ENCODE results near the gene LECT2.
A peak's percentile ranks its signal among the peaks of the same experiment; 100 is the strongest.

LECT2 gene

DNA sequence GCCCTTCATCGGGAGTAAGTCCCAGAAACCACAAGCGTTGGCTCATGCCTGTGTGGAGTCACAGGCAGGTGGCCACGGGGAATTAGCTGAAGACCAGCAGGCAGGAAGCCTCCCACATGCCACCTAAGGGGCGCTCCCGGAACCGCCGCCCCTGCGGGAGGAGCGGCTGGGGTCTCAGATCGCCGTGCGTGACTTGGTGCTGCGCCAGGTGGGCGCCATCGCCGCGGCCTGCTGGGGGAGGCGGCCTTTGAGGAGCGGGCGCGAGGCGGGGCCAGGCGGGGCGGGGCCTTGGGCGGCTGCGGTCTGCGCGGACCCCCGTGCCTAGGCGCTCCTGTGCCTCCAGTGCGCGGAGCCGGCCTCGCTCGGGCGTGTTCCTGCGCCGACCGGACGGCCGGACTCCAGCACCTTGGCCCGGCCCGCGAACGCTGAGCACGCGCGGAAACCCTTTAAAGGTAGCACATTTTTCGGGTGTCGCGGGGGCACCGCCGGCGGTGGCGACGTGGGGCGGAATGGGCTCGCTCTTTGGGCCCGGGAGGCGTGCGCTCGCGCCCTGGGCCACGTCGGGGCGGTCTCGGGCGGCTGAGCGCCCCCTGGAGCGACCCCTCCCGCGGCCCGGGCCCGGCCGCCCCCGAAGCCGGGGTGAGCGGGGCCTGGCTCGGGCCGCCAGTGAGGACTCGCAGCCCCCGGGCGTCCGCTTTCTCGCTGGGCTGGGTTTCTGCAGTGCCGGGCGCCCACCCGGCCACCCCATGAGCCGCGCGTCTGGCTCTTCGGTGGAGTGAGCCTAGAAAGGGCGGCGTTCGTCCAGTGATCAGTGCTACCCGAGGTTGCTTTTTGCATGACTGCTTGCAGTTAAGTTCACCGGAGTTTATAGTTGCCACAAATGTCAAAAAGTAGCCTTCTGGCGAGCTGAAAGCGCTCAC lies 24.5 kb downstream of the LECT2 start:
- no peaks in the 10 kb centered on the region for H3K9me3 Mint-ChIP-seq
- peak; percentile 13 for ATAC-seq

DNA sequence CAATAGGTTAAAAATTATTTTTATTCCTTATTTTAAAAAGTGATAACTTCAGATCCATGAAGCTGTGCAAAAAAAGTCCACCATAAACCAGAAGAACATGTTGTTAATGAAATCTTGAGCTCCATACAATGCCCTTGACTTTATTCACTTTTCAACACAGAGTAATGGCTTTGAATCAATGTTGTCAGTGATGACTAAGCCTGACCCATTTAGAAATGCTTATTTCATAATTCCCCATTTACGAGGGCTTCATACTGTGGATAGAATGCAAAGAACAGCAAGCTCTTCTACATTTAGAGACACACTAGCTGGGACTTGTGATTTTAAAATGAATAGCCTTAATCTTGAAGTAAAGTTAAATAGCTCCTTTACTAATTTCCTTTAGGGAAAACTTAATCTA lies 33.4 kb downstream of the LECT2 start:
- Mint-ChIP-seq H3K4me3 (no peak overlapping the region), H3K27ac (no peak overlapping the region), H3K9me3 (no peaks in the 10 kb centered on the region), H3K36me3 (no peaks in the 10 kb centered on the region), H3K4me1 (peaks cover 14% of the 10 kb centered on the region)
- no peak for ATAC-seq
- no peak for DNase-seq (ENCODE audit: low spot score in 2 of 2)

More for the DNA sequence above, 24.5 kb downstream of the LECT2 start:
- H3K27ac Mint-ChIP-seq: no peak overlapping the region
- no peak for DNase-seq (ENCODE audit: low spot score in 2 of 2)
- H3K4me3 Mint-ChIP-seq: peak overlapping the region; percentile 11
- H3K4me1 Mint-ChIP-seq: no peaks in the 10 kb centered on the region
- H3K36me3 Mint-ChIP-seq: no peaks in the 10 kb centered on the region

- no peak for ATAC-seq
Measured at GRCh38 chr5:135920199-135920598, 34.6 kb downstream of the LECT2 start.

GRCh38 chr5:135916638-135917263 lies 38.0 kb downstream of the LECT2 start:
- ATAC-seq (peak; percentile 62), DNase-seq (ENCODE audit: low spot score in 2 of 2) (no peak)
- Mint-ChIP-seq H3K36me3 (no peaks in the 10 kb centered on the region), H3K4me1 (peaks cover 37% of the 10 kb centered on the region), H3K9me3 (no peaks in the 10 kb centered on the region), H3K27ac (peak overlapping the region; percentile 7), H3K4me3 (no peak overlapping the region)

More at GRCh38 chr5:135920199-135920598, 34.6 kb downstream of the LECT2 start:
- peaks cover 23% of the 10 kb centered on the region for H3K4me1 Mint-ChIP-seq
- H3K4me3 Mint-ChIP-seq: no peak overlapping the region
- no peaks in the 10 kb centered on the region for H3K9me3 Mint-ChIP-seq
- no peaks in the 10 kb centered on the region for H3K36me3 Mint-ChIP-seq
- no peak for DNase-seq (ENCODE audit: low spot score in 2 of 2)
- H3K27ac Mint-ChIP-seq: no peak overlapping the region

- H3K9me3 Mint-ChIP-seq: no peaks in the 10 kb centered on the region
- peaks cover 37% of the 10 kb centered on the region for H3K4me1 Mint-ChIP-seq
- no peaks in the 10 kb centered on the region for H3K36me3 Mint-ChIP-seq
- DNase-seq (ENCODE audit: low spot score in 2 of 2) (no peak), ATAC-seq (peak; percentile 57)
- H3K27ac Mint-ChIP-seq: no peak overlapping the region
- peak overlapping the region; percentile 12 for H3K4me3 Mint-ChIP-seq
Measured at GRCh38 chr5:135915466-135916001, 39.2 kb downstream of the LECT2 start.

GRCh38 chr5:135913713-135914626 lies 40.8 kb downstream of the LECT2 start:
- DNase-seq (ENCODE audit: low spot score in 2 of 2) (no peak), ATAC-seq (peak; percentile 84)
- H3K27ac Mint-ChIP-seq: no peak overlapping the region

GRCh38 chr5:135905144-135905543 lies 49.6 kb downstream of the LECT2 start:
- ATAC-seq: no peak
- Mint-ChIP-seq H3K36me3 (no peaks in the 10 kb centered on the region), H3K9me3 (no peaks in the 10 kb centered on the region), H3K27ac (no peak overlapping the region), H3K4me1 (no peaks in the 10 kb centered on the region), H3K4me3 (no peak overlapping the region)
- no peak for DNase-seq (ENCODE audit: low spot score in 2 of 2)

More at GRCh38 chr5:135913713-135914626, 40.8 kb downstream of the LECT2 start:
- peaks cover 37% of the 10 kb centered on the region for H3K4me1 Mint-ChIP-seq
- no peaks in the 10 kb centered on the region for H3K9me3 Mint-ChIP-seq
- no peaks in the 10 kb centered on the region for H3K36me3 Mint-ChIP-seq
- H3K4me3 Mint-ChIP-seq: no peak overlapping the region

DNA sequence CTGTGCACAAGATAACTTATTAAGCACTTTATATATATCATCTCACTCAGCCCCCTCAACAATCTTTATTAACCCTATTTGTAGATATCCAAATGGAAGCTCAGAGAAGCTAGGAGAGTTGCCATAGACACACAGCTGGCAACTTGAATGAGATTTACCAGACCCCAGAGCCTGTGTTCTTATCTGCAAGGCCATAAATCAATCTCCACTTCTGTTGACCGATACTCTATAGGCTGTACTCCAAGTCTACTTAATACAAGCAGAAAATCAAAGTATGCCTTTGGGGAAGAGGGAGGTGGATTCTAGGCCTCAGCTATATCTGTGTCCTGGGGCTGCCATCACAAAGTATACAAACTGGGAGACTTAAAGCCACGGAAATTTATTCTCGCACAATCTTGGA lies 53.1 kb downstream of the LECT2 start:
- Mint-ChIP-seq H3K36me3 (no peaks in the 10 kb centered on the region), H3K9me3 (no peaks in the 10 kb centered on the region), H3K4me3 (no peak overlapping the region), H3K4me1 (no peaks in the 10 kb centered on the region), H3K27ac (no peak overlapping the region)
- peak in 1 of 2 donors; percentile 34 for DNase-seq (ENCODE audit: low spot score in 2 of 2)
- ATAC-seq: no peak

GRCh38 chr5:135900276-135900675 lies 54.5 kb downstream of the LECT2 start:
- no peak overlapping the region for H3K27ac Mint-ChIP-seq
- H3K4me1 Mint-ChIP-seq: peaks cover 10% of the 10 kb centered on the region
- no peak for DNase-seq (ENCODE audit: low spot score in 2 of 2)
- no peaks in the 10 kb centered on the region for H3K9me3 Mint-ChIP-seq
- no peaks in the 10 kb centered on the region for H3K36me3 Mint-ChIP-seq
- no peak overlapping the region for H3K4me3 Mint-ChIP-seq
- ATAC-seq: no peak

- ATAC-seq: no peak
- DNase-seq (ENCODE audit: low spot score in 2 of 2): no peak
- H3K27ac Mint-ChIP-seq: no peak overlapping the region
- no peaks in the 10 kb centered on the region for H3K36me3 Mint-ChIP-seq
- H3K4me3 Mint-ChIP-seq: no peak overlapping the region
- peaks cover 14% of the 10 kb centered on the region for H3K4me1 Mint-ChIP-seq
- H3K9me3 Mint-ChIP-seq: no peaks in the 10 kb centered on the region
Measured at GRCh38 chr5:135898651-135899050, 56.1 kb downstream of the LECT2 start.

Measured in stimulated activated effector memory CD8-positive, alpha-beta T cell treated with anti-CD3 and anti-CD28 coated beads, Interleukin-12 subunit alpha, Interleukin-12 subunit beta, amount 100 ng/mL, for 72 hours (primary cell).